Measurements from ENCODE around the gene RNF186.
A peak's percentile ranks its signal among the peaks of the same experiment; 100 is the strongest.
"Not testable (repeated sequence)": the region's sequence is repeated elsewhere in the genome, so short reads cannot be mapped to it uniquely, and the experiment has no call there.

RNF186 gene, protein sequence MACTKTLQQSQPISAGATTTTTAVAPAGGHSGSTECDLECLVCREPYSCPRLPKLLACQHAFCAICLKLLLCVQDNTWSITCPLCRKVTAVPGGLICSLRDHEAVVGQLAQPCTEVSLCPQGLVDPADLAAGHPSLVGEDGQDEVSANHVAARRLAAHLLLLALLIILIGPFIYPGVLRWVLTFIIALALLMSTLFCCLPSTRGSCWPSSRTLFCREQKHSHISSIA

DNA sequence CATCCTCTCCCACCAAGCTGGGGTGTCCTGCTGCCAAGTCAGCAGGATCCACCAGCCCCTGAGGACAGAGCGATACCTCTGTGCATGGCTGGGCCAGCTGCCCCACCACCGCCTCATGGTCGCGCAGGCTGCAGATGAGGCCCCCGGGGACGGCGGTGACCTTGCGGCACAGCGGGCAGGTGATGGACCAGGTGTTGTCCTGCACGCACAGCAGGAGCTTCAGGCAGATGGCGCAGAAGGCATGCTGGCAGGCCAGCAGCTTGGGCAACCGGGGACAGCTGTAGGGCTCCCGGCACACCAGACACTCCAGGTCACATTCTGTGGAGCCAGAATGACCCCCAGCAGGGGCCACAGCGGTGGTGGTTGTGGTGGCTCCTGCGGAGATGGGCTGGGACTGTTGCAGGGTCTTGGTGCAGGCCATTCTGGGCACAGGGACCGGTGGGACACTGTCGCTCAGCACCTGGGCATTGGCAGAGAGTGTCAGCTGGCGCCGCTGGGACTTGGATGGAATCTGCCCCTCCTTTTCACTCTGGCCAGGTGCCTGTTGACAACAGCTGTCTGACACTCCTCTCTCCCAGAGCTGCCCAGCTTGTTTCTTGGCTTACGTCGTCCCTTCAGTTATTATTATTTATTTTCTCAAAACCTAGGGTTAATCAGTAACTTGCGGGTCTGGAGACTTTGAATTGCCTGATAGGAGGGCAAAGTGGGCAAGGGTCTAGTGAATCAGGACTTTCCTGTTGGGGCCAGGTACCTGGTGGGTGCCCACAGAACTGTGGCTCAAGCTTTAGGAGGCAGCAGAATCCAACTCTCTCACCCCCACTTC is at the start of gene RNF186:
Gene RNF186 (minus strand): TSS at position 603 of the 823 bp plus-strand sequence. CDS start 182 bp downstream, at position 421.
- no peak for DNase-seq

DNA sequence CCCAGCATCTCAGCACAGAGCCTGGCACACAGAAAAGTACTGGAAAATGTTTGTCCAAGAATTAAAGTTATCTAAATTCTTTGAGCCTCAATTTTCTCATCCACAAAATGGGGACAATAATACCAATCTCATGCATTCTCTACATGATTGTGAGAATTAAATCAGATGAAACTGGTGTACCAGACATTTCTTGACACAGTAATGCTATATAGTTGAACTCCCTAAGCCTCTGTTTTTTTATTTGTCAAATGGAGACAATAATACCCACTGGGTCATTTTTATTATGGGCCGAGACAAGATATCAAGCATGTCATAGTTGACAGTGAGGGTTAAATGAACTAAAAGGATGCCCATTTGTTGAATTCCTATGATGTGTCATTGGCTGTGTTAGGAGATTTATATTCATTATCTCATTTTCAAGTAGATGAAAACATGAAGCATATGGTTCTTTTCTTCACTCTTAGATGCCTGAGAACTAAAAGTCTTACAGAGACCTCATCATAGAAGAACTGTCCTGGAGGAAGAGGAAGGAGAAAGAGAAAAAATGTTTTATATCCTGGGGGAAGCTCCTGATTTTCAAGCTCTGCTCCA is 49.6 kb upstream of the RNF186 start:
- no peak for DNase-seq

- DNase-seq: no peak
Measured at GRCh38 chr1:19862944-19863343, 47.9 kb upstream of the RNF186 start.

GRCh38 chr1:19861842-19862530 is 46.9 kb upstream of the RNF186 start:
- no peak for DNase-seq

GRCh38 chr1:19861034-19861433 is 46.0 kb upstream of the RNF186 start:
- no peak for DNase-seq

DNA sequence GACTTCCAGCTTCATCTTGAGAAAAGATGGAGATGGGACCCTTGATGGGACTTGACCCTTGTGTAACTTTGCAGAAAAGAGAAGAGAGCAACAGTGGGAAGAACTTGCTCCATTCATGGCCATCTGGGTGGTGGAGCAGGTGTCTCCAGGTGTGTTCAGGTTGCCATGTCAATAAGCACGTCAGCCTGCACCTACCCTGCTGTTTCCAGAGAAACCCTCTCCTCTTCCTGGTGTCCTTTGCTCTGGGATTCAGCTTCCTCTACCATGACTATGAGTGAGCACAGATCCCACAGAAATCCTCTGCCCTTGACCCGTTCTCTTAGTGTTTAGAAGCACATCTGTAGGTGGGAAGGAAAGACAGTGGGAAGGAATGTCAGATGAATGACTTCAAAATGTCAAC is 45.3 kb upstream of the RNF186 start:
- DNase-seq: no peak

DNA sequence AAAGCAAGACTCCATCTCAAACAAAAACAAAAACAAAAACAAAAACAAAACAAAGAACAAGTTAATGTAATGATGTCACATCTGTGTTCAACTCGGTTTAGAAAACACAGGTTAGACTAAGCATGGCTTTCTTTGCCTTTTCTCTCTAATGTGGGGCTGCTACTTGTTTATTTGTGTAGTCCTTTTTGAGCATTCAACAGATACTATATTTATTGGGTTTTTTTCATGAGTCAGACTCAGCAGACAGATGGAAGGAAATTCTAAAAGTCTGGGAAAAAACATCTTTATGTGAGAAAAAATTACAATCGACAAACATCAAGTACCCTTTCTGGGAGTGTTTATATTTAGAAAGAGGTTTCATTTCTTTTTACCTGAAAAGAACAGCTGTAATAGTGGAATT is 44.8 kb upstream of the RNF186 start:
- no peak for DNase-seq

GRCh38 chr1:19858893-19859292 is 43.8 kb upstream of the RNF186 start:
- no peak for DNase-seq

DNA sequence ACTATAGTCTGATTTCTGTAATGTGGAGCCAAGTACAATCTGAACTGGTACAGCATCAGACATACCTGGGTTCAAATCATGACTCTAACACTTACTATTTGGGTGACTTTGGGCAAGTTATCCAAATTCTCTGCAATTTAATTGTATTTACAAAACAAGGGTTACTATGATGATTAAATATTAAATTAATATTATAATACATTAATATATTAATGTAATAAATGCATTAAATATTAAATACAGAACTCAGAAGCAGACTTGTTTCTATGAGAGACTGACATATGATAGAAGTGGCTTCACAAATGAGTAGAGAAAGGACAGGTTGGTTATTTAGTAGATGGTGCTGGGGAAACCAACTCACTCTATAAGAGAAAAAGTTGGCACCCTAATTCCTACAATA is 39.8 kb upstream of the RNF186 start:
- no peak for DNase-seq

- no peak for DNase-seq
Measured at GRCh38 chr1:19852036-19852435, 37.0 kb upstream of the RNF186 start.

DNA sequence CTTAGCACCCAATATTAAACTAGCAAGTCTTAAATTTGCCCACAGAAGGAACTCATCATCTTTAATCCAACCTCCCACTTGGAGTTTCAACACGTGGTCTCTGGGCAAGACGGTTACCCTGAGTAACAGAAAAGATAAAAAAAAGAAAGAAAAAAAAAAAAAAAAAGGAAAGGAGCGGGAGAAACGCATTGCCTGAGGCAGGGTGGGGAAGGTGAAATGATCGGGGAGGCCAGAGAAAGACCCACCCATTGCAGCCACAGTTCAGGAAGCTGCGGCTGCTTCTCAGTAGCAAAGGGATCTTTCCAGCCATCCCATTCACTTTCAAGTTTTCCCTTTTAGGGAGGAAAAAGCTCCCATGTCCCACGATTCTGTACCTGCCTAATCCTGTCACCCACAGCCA is 35.1 kb upstream of the RNF186 start:
- DNase-seq: no peak

GRCh38 chr1:19849307-19849706 is 34.2 kb upstream of the RNF186 start:
- not testable (repeated sequence) for DNase-seq

DNA sequence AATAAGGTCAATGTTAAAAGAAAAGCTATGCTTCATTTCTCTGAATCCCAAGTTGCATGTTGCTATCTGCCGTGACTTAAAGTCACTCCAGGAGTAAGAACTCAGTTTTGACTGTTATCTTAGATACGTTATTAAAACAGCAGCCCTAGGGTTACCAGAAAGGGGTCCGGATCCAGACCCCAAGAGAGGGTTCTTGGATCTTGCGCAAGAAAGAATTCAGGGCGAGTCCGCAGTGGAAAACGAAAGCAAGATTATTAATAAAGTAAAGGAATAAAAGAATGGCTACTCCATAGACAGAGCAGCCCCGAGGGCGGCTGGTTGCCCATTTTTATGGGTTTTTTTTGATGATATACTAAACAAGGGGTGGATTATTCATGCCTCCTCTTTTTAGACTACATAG is 32.3 kb upstream of the RNF186 start:
- not testable (repeated sequence) for DNase-seq

- DNase-seq: no peak
Measured at GRCh38 chr1:19846338-19846737, 31.3 kb upstream of the RNF186 start.

GRCh38 chr1:19845555-19845954 is 30.5 kb upstream of the RNF186 start:
- no peak for DNase-seq

- no peak for DNase-seq
Measured at GRCh38 chr1:19844731-19845495, 29.8 kb upstream of the RNF186 start.

GRCh38 chr1:19840228-19840627 is 25.1 kb upstream of the RNF186 start:
- peak; percentile 19 for DNase-seq

DNA sequence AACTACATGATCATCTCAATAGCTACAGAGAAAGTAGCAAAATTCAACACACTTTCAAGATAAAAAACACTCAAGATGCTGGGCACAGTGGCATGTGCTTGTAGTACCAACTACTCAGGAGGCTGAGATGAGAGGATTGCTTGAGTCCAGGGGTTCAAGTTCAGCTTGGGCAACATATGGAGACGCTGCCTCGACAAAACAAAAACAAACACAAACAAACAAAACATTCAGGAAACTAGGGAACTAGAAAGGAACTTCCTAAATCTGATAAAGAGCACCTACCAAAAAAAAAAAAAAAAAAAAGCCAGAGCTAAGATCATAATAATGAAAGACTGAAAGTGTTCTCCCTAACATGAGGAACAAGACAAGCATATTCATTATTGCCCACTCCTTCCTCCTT is 22.8 kb upstream of the RNF186 start:
- no peak for DNase-seq

DNA sequence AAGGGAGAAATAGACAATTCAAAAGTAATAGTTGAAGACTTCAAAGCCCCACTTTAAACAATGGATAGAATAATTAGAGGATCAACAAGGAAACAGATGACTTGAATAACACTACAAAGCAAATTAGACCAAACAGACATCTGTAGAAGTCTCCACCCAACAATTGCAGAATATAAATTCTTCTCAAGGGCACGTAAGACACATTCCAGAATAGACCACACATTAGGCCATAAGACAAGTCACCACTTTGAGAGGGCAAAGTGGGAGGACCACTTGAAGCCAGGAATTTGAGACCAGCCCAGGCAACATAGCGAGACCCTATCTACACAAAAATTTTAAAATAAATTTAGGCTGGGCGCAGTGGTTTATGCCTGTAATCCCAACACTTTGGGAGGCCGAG is 20.5 kb upstream of the RNF186 start:
- no peak for DNase-seq

DNA sequence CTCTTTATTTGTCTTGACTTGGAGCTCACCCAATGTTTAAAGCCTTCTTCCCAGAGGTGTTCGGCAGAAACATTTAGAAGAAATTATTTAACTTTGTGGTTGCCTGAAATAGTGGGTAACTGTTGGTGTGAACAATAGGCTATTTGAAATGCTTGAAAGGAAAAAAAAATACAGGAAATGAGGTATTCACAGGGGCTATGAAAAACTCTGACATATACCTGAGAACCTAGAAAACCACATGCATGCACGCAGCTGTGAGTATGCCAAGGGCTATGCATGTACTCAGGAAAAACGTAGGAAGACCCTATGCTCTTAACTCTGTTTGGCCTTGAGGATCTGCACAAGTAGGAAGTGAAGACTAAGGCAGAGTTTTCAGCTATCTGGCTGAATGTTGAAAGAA is 16.4 kb upstream of the RNF186 start:
- DNase-seq: no peak

GRCh38 chr1:19828546-19828945 is 13.5 kb upstream of the RNF186 start:
- no peak for DNase-seq

DNA sequence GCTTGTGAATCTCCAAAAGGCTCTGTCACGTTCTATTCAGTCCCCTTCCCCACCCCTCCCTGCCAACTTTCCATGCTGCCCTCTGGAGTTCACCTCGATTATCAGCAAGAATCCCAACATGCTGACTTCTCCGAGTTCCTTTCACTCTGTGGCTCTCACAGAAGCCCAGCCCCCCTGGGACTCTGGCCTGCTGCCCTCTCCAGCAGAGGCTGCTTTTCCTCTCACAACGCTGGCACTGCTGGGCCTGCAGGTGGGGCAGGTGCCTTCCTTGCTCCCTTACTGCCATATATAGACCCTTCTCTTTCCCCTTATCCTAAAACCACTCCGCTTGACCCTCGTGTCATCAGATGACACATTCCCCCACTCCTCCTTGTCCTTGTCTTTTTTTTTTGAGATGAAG is 10.2 kb upstream of the RNF186 start:
- DNase-seq: no peak

DNA sequence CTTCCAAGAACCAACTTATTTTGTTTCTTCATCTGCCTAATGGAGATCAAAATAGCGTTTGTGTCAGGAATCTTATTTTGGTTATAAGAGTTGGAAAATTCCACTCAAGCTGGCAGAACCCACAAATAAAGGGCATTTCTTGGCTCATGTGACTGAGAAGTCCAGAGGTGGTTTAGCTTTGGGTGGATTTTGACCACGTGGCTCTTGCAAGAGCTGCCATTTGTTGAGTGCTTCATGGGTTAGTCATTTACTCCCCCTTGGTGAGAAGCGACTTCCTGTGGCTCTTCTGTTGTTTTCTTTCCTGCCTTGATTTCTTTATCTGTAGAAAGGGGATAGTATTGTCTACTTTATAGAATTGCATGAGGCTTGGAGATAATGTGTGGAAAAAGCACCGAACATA is 9.5 kb upstream of the RNF186 start:
- DNase-seq: peak; percentile 28

Data from activated CD4-positive, alpha-beta T cell treated with anti-CD3 and anti-CD28 coated beads, Interleukin-10, Interleukin-2, amounts not matched to agents 100 ng/mL and 50 ng/mL, durations not matched to agents 16 hours and 8 hours (primary cell).